ENCODE measurements around the gene STX8.

The STX8 gene

GRCh38 chr17:9230861-9231260 lies 344.8 kb downstream of the STX8 start:
- in situ Hi-C loops (cut with MboI; ENCODE audit: low sequenced_read_pairs) = no loop called here

- in situ Hi-C loops (cut with MboI; ENCODE audit: low sequenced_read_pairs) = no loop called here
Measured at GRCh38 chr17:9230346-9230745, 345.3 kb downstream of the STX8 start.

DNA sequence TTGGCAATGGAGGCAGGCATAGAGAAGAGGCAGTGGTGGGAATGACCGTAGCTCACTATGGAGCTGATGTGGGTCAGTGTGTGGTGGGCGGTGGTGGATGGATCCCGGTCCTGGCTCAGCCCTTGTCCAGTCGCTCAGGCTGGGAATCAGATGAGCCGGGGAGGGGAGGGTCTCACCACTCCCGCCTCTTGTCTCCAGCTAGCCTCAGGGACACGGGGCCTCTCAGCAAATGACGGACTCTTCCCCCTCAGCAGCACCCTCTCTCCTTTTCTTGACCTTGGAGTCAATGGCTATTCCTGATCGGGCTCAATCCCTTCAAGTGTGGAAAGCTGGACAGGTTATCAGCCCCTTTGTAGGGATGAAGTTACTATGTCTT lies 345.8 kb downstream of the STX8 start:
- in situ Hi-C loops (cut with MboI; ENCODE audit: low sequenced_read_pairs) = no loop called here

- in situ Hi-C loops (cut with MboI; ENCODE audit: low sequenced_read_pairs) = no loop called here
Measured at GRCh38 chr17:9229160-9229825, 346.3 kb downstream of the STX8 start.

- in situ Hi-C loops (cut with MboI; ENCODE audit: low sequenced_read_pairs) = no loop called here
Measured at GRCh38 chr17:9228408-9229159, 347.0 kb downstream of the STX8 start.

DNA sequence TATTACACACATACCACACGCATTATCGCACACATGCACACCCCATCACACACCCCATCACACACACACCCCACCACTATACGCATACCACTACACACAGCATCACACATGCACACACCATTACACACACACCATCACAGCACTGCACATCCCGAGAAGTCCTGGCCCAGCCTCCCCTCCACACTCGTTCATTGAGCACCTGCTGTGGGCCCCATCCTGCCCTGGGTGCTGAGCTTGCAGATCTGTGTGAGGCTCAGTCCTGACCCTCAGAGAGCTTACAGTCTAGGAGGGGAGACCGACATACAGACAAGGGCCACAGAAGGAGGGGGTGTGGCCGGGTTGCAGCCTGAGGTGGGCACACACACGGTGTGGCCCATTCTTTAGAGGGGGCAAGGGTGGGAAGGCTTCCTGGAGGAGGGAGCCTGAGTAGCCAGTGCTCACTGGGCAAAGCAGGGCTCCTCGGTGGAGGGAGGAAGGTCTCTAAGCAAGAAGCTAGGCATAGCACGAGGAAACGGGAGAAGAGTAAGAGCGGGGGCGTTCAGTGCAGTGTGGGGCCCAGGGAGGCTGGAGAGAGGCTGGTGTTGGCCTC lies 347.7 kb downstream of the STX8 start:
- in situ Hi-C loops (cut with MboI; ENCODE audit: low sequenced_read_pairs) = no loop called here

- in situ Hi-C loops (cut with MboI; ENCODE audit: low sequenced_read_pairs) = no loop called here
Measured at GRCh38 chr17:9226794-9227135, 348.9 kb downstream of the STX8 start.

DNA sequence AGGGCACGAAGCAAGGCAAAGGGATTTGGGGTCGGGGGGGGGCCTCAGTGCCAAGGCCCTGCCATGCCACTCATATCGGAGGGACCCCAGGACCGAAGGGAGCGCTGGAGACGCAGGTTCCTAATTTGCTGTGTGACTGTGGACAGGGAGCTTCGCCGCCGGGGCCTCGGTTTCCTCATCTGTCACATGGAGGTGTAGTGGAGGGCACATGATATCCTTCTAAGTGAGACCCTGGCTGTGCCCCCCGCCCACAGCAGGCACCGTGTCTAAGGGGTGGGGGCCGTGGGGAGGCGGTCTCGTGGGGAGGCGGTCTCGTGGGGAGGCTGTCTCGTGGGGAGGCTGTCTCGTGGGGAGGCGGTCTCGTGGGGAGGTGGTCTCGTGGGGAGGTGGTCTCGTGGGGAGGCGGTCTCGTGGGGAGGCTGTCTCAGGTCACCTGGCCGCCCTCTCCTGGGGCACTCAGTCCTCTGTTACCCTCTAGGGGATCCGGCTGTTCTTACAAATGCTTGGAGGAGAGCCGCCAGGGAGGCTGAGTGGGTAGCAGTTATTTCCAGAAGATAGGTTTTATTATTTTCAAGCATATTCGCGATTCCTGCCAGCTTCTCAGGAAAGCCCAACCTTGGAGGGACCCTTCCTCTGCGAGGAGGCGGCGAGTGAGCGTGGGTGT lies 349.4 kb downstream of the STX8 start:
- in situ Hi-C loops (cut with MboI; ENCODE audit: low sequenced_read_pairs) = no loop called here

DNA sequence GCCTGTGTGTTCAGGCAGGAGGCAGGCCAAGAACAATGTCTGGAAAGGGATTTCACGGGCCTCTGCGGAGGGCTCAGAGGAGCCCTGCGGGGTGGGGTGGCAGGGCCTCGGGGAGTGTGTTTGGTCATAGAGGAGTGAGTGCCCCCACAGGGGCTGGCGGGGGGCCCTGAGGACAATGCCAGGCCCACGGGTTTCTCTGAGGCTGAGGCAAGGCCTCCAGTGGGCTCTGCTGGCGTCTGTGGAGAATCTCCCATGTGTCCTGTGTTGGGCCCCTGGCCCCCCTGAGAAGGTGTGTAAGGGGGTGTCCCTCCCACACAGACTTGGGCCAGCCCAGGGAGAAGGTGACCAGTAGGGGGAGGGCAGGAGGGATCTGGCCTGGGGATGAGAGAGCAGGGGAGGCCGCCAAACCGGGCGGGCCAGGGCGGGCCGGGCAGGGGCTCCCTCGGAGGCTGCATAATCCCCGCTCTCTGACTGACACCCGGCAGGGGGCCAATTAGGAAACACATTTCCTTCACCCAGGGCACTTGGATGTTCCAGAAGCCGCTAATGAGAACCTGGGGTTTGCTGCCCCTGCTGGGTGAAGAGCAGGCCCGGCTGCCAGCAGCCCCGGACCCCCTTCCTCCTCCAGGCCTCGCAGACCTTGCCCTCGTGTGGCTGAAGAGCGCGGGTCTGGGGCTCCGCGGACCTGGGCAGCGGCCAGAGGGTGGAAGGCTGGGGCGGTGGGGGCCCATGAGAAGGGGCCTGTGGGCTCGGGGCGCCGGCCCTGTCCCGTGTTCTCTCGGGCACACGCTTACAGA lies 350.1 kb downstream of the STX8 start:
- in situ Hi-C loops (cut with MboI; ENCODE audit: low sequenced_read_pairs) = no loop called here

DNA sequence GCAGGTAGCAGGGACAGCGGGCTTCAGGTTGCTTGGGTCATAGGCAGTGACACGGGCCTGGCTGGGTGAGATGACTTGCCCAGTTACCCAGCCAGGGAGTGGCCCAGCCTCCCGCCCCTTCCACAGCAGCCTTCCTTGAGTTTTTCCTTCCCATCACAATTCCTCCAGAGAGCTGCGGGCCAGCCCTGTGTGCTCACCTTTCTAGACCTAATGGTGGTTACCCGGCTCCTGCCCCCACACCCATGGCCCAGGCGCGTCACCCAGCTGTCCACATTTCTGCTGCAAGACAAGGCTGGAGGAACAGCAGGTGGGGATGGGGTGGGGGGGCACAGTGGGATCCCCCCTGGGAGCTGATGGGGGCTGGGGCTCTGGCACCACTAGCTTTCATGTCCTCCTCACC lies 351.1 kb downstream of the STX8 start:
- in situ Hi-C loops (cut with MboI; ENCODE audit: low sequenced_read_pairs) = no loop called here

DNA sequence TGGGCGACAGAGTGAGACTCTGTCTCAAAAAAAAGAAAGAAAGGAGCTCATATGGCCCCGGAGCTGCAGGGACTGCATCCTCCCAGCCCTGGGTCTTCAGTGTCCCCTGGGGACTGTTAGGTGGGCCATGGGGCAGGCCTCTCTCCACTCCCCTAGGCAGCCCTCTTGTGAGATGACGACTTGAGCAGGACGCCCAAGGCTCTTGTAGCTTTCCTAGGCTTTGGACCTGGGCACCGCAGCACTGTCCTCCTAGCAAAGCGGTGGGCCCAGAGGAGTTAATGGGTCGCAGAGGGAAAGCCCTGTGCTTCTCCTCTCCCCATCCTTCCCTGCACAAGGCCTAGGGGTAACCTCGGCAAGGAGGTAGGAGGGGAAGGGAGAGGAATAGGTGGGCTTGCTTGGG lies 352.1 kb downstream of the STX8 start:
- in situ Hi-C loops (cut with MboI; ENCODE audit: low sequenced_read_pairs) = no loop called here

- in situ Hi-C loops (cut with MboI; ENCODE audit: low sequenced_read_pairs) = no loop called here
Measured at GRCh38 chr17:9221922-9222180, 353.8 kb downstream of the STX8 start.

GRCh38 chr17:9221147-9221921 lies 354.3 kb downstream of the STX8 start:
- in situ Hi-C loops (cut with MboI; ENCODE audit: low sequenced_read_pairs) = no loop called here

DNA sequence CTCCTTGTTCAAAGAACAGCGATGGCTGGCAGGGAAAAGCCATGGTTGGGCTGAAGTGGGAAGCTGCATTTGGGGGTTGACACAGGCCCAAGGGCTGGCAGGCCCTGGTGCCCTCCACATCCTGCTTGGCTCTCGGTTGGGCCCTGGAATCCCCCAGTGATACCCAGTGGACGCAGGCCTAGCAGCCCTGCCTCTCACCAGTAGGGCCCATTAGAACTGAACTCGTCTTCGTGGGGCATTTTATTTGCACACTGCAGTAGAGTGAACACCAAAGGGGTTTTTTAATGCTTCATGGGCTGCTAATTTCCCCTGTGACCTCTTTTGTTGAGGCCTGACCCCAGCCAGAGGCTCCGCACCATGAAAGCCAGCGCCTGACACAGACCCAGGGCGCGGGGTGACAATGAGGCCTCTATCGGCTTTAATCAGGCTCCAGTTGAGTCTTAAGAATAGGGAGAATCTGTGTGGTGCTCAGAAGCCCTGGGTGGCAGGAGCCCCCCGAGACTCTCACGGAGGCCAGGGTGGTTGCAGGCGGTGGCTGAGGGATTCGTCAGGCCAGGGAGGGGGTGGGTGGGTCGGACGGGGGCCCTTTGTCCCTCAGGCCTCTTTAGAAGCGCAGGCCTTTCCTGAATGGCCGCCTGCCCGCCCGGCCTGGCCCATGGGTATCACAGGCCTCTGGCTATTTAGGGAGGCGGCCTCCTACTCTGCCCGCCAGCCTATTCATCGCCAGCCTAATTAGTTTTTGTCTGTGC lies 355.0 kb downstream of the STX8 start:
- in situ Hi-C loops (cut with MboI; ENCODE audit: low sequenced_read_pairs) = no loop called here

GRCh38 chr17:9219631-9220397 lies 355.8 kb downstream of the STX8 start:
- in situ Hi-C loops (cut with MboI; ENCODE audit: low sequenced_read_pairs) = no loop called here

DNA sequence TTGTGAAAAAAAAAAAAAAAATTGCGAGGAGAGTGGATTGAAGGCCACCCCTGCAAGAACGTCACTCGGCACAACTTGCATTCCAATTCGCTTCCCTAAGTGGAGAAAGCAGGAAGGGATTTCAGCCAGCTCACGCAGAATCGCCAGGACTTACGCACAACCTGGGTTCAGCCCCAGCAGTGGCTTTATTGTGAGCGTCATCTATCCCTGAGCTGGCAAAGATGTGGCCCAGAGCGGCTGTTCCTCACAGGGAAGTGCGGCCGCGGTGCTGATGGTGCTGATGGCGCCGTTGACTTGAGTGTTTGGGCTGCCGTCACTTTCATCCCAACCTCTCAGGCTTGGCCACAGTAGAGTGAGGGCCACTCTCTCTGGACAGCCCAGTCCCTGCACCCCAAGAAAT lies 356.7 kb downstream of the STX8 start:
- in situ Hi-C loops (cut with MboI; ENCODE audit: low sequenced_read_pairs) = no loop called here

- in situ Hi-C loops (cut with MboI; ENCODE audit: low sequenced_read_pairs) = no loop called here
Measured at GRCh38 chr17:9218064-9218635, 357.5 kb downstream of the STX8 start.

GRCh38 chr17:9217151-9218056 lies 358.2 kb downstream of the STX8 start:
- in situ Hi-C loops (cut with MboI; ENCODE audit: low sequenced_read_pairs) = no loop called here
